Stimulated activated naive B cell treated with anti-CD40 and anti-IgM and Interleukin-4, amounts not matched to agents 10 μg/mL and 1 μg/mL and 100 μg/mL, for 72 hours (primary cell): ENCODE data around the gene STX8.
A peak's percentile ranks its signal among the peaks of the same experiment; 100 is the strongest.

Experiments used
- ATAC-seq, 2 donors: fragments of 150-1000 bp; cut with Tn5 transposase; replicated peaks; 2 replicates each; pipeline ENCODE4 v1.10.0; 2021; ENCODE audit warnings: moderate library complexity in 1 of 2
- DNase-seq: peaks from one replicate; pipeline ENCODE4 v3.0.0; 2021
- H3K27ac Mint-ChIP-seq: one replicate; pipeline ENCODE4 v1.8.0; 2022; ENCODE audit warnings: mild to moderate bottlenecking, mixed read lengths
- H3K27me3 Mint-ChIP-seq, 2 donors: one replicate each; pipeline ENCODE4 v1.8.0; 2022; ENCODE audit warnings: mixed read lengths in 2 of 2
- H3K36me3 Mint-ChIP-seq, 2 donors: one replicate each; pipeline ENCODE4 v1.8.0; 2022; ENCODE audit warnings: mixed read lengths in 2 of 2, mild to moderate bottlenecking in 1 of 2
- H3K4me1 Mint-ChIP-seq, 2 donors: one replicate each; pipeline ENCODE4 v1.8.0; 2022; ENCODE audit warnings: mixed read lengths in 2 of 2, mild to moderate bottlenecking in 1 of 2
- H3K4me3 Mint-ChIP-seq, 2 donors: one replicate each; pipeline ENCODE4 v1.8.0; 2022; ENCODE audit warnings: mild to moderate bottlenecking in 2 of 2, mixed read lengths in 2 of 2, moderate library complexity in 1 of 2
- H3K9me3 Mint-ChIP-seq, 2 donors: one replicate each; pipeline ENCODE4 v1.8.0; 2022; ENCODE audit warnings: mixed read lengths in 2 of 2, mild to moderate bottlenecking in 1 of 2

STX8 gene

DNA sequence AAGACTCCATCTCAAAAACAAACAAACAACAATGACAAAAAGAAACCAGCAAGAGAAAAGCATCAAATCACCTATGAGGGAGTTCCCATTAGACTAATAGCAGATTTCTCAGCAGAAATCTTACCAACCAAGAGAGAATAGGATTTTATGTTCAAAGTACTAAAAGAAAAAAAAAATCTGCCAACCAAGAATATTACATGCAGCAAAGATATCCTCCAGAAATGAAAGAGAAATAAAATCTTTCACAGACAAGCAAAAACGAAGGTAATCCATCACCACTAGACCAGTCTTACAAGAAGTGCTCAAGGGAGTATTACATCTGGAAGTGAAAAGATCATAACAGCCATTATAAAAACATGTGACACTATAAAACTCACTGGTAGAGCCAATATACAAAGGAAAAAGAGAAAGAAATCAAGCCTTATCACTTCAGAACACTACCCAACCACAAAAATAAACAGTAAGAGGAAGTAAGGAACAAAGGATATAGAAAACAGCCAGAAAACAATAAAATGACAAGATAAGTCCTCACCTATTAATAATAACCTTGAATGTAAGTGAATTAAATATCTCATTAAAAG, 66.3 kb downstream of the STX8 start:
- Mint-ChIP-seq H3K36me3 (peaks cover 65 to 70% of the 10 kb centered on the region in 2 donors), H3K9me3 (peaks cover 27 to 31% of the 10 kb centered on the region in 2 donors), H3K27ac (no peak overlapping the region), H3K4me3 (no peak overlapping the region), H3K27me3 (no peaks in the 10 kb centered on the region), H3K4me1 (peaks cover 1 to 9% of the 10 kb centered on the region in 2 donors)
- DNase-seq (no peak), ATAC-seq (no peak)

DNA sequence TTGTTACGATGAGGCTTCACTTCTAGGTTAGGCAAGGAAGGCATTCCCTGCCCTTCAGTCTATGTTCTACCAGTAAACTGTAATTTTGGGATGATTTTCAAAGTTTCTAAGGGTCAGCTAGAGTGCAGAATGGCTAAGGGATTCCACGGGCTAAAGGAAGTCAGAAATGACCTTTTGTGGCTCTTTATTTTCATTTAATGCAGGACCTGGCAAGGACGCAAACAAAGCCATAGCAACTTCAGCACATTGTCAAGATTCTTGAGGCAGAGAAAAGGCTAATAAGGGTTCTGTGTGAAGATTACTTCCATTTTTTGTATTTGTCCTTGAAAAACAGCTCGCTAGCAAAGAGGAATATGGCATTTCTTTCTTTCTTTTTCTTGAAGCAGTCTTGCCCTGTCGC, 76.6 kb downstream of the STX8 start:
- no peak overlapping the region for H3K4me3 Mint-ChIP-seq
- ATAC-seq, result no peak
- no peak for DNase-seq
- no peaks in the 10 kb centered on the region for H3K4me1 Mint-ChIP-seq
- no peaks in the 10 kb centered on the region for H3K27me3 Mint-ChIP-seq
- H3K9me3 Mint-ChIP-seq, result no peaks in the 10 kb centered on the region
- H3K27ac Mint-ChIP-seq, result no peak overlapping the region
- H3K36me3 Mint-ChIP-seq, result peaks cover 17 to 34% of the 10 kb centered on the region in 2 donors

DNA sequence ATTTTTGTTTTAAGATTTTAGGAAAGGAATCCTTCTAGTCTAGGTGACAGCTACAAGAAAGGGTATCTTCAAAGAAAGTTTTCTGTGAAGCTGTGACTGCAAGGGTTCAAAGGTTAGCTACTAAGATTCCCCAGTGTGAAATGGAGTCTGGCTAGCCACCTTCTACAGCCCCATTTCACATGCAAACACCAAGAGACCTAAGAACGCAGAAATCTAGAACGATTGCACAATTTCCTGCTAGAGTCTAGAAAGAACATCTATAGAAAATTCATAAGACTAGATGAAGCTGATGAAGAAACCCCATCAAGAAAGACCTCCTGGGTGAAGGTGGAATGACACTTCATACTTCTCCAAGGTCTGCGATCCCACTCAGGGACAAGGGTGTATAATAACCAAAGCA, 77.1 kb downstream of the STX8 start:
- Mint-ChIP-seq H3K27me3 (no peaks in the 10 kb centered on the region), H3K27ac (no peak overlapping the region), H3K4me1 (no peaks in the 10 kb centered on the region), H3K36me3 (peaks cover 18 to 36% of the 10 kb centered on the region in 2 donors), H3K4me3 (no peak overlapping the region), H3K9me3 (no peaks in the 10 kb centered on the region)
- DNase-seq, result no peak
- ATAC-seq, result no peak

DNA sequence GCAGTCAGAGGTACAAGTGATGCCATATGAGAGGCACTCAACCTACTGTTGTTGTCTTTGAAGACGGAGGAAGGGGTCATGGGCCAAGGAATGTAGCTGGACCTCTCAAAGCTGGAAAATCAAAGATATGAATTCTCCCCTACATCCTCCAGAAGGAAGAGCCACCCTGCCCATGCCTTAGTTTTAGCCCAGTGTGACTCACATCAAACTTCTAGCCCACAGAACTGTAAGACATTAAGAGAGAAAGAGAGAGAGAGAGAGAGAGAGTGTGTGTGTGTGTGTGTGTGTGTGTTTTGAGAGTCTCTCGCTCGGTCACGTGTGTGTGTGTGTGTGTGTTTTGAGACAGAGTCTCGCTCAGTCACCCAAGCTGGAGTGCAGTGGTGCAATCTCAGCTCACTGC, 87.1 kb downstream of the STX8 start:
- no peak for ATAC-seq
- Mint-ChIP-seq H3K27ac (no peak overlapping the region), H3K4me3 (no peak overlapping the region), H3K36me3 (peaks cover 46 to 54% of the 10 kb centered on the region in 2 donors), H3K4me1 (no peaks in the 10 kb centered on the region), H3K27me3 (no peaks in the 10 kb centered on the region), H3K9me3 (no peaks in the 10 kb centered on the region)
- no peak for DNase-seq

DNA sequence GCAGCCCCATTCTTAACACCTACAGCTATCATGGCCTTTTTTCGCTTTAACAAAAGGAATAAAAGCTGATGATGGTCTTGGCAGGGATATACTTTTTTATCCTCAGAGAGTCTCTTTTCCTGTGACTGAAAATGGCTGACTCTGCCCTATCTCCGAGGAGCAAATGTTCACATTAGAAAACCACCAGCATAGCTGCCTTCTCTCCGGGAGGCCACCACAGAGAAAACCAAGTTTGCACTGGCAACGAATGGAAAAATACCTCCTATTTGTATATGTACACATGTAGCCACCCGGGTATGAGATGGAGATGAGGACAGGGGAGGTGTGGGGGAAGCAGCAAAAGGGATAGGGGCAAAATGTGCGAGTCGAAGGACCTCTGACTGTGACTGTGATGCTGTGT, 88.2 kb downstream of the STX8 start:
- H3K27me3 Mint-ChIP-seq, result no peaks in the 10 kb centered on the region
- ATAC-seq, result no peak
- no peak overlapping the region for H3K27ac Mint-ChIP-seq
- no peak overlapping the region for H3K4me3 Mint-ChIP-seq
- DNase-seq, result no peak
- H3K36me3 Mint-ChIP-seq, result peaks cover 40 to 49% of the 10 kb centered on the region in 2 donors
- H3K9me3 Mint-ChIP-seq, result no peaks in the 10 kb centered on the region
- H3K4me1 Mint-ChIP-seq, result no peaks in the 10 kb centered on the region

DNA sequence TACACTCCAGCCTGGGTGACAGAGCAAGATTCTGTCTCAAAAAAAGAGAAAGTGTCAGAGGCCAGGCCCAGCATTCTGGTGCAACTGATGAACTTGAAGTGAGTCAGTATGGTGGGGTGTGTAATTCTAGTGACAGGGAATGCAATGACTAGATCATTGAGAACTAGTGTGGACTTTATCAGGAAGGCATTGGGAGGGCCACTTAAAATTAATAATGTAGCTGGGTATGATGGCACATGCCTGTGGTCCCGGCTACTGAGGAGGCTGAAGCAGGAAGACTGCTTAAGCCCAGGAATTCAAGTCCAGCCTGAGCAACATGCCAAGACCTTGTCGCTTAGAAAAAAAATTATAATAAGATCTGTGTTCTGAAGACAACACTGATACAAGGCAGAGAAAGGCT, 90.8 kb downstream of the STX8 start:
- no peaks in the 10 kb centered on the region for H3K9me3 Mint-ChIP-seq
- no peak overlapping the region for H3K27ac Mint-ChIP-seq
- ATAC-seq, result no peak
- no peak overlapping the region for H3K4me3 Mint-ChIP-seq
- H3K36me3 Mint-ChIP-seq, result peaks cover 29 to 38% of the 10 kb centered on the region in 2 donors
- no peaks in the 10 kb centered on the region for H3K4me1 Mint-ChIP-seq
- DNase-seq, result no peak
- H3K27me3 Mint-ChIP-seq, result no peaks in the 10 kb centered on the region

DNA sequence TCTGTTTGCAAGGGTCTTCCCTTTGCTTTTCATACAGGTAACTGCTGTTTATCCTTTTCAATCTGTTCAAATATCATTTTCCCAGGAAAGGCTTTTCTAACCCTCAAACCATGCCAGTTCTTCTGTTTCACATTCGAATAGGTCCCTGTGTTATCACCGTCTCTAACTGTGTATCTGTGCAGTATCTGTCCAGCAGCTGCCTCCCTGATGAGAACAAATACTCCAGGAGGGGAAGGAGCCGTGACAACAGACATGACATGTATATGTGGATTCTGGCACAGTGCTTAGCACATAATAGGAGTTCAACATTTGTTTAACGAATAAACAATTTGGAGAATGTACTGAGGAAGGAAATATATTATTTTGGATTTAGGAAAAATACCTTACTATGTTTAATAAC, 95.7 kb downstream of the STX8 start:
- Mint-ChIP-seq H3K4me1 (no peaks in the 10 kb centered on the region), H3K27ac (no peak overlapping the region), H3K4me3 (no peak overlapping the region), H3K9me3 (no peaks in the 10 kb centered on the region), H3K36me3 (peaks cover 26 to 27% of the 10 kb centered on the region in 2 donors), H3K27me3 (no peaks in the 10 kb centered on the region)
- ATAC-seq (no peak), DNase-seq (no peak)

DNA sequence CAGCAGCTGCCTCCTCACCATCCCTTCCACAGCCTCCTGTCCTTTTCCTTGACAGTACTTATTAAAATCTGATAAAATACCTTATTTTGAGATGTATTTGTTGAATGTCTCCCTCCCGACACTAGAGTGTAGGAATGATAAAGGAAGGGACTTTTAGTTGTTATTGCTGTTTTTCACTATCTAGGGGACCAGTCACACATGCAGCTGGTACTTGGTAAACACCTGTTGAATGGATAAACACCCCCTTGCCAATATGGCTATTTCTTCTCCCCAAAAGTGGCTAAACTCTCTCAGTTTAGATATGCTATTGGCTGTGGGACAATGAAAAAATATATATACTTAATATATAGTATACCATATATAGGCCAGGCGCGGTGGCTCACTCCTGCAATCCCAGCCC, 96.7 kb downstream of the STX8 start:
- DNase-seq (no peak), ATAC-seq (no peak)
- no peaks in the 10 kb centered on the region for H3K9me3 Mint-ChIP-seq
- no peak overlapping the region for H3K27ac Mint-ChIP-seq
- no peak overlapping the region for H3K4me3 Mint-ChIP-seq
- no peaks in the 10 kb centered on the region for H3K4me1 Mint-ChIP-seq
- peaks cover 24 to 26% of the 10 kb centered on the region in 2 donors for H3K36me3 Mint-ChIP-seq
- H3K27me3 Mint-ChIP-seq, result no peaks in the 10 kb centered on the region

DNA sequence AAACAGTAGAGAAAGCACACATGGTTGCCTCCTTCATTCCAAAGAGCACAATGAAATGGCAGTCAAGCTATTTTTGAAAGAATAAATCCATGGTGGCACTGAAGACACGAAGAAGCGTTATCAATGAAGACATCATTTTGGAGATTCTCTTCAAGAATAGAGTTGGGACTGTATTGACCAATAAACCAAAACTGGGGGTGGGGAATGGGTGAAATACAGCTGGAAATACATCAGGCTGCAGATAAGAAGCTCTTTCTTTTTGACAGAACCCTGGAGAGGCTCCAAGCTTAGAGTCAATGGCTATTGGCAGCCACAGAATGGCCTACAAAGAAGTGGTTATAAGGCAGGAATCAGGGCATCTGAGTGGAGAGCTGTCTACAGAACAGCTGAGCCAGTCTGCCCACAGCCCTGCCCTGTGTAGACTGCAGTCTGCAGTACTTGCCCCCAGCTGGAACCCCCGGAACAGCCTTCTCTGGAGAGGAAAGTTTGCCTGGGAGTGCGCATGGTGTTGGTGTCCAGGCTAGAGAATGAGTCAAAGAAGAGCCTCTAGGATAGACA, 100.4 kb downstream of the STX8 start:
- Mint-ChIP-seq H3K9me3 (no peaks in the 10 kb centered on the region), H3K4me1 (peaks cover 5 to 11% of the 10 kb centered on the region in 2 donors), H3K27ac (peak overlapping the region; percentile 54)

DNA sequence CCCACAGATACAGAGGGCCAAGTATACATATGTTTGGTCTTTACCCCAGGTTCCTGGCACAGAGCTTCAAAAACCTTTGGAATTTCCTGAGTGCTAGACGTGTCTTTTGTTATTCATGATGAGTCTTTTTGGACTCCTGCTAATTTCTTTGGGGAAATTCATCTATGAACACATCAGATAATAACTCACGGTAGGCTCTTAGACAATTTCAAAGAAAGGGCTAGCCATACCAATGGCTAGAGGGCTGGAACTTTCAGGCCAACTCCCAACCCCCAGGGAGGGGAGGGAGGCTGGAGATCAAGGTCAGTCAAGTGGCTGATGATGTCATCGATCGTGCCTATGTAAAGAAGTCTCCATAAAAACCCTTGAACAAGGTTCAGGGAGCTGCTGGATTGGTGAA, 101.9 kb downstream of the STX8 start:
- no peaks in the 10 kb centered on the region for H3K9me3 Mint-ChIP-seq
- no peak for ATAC-seq
- no peak overlapping the region for H3K27ac Mint-ChIP-seq
- H3K27me3 Mint-ChIP-seq, result no peaks in the 10 kb centered on the region
- no peak for DNase-seq
- peaks cover 7 to 17% of the 10 kb centered on the region in 2 donors for H3K4me1 Mint-ChIP-seq
- H3K36me3 Mint-ChIP-seq, result peaks cover 25 to 27% of the 10 kb centered on the region in 2 donors
- no peak overlapping the region for H3K4me3 Mint-ChIP-seq

More for the DNA sequence above, 100.4 kb downstream of the STX8 start:
- DNase-seq, result no peak
- Mint-ChIP-seq H3K36me3 (peaks cover 22 to 25% of the 10 kb centered on the region in 2 donors), H3K4me3 (no peak overlapping the region), H3K27me3 (no peaks in the 10 kb centered on the region)
- no peak for ATAC-seq

DNA sequence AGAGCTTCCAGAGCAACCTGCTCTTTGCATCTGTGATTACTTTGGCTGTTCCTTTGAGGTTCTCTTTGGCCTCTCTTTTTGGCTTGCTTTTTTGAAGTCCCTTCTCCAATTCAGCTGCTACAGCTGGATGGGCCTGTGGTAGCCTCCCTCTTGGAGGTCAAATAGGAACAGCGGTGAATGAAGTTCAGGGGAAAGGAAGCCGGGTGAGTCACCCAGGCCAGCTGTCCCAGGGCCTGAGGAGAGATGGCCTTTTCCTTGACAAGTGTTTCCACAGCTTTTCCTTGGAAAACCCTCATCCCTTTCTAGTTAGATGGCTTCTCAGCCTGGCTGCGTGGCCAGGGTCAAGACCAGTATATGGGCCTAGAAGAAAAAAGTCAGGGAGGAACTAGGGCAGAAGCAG, 103.1 kb downstream of the STX8 start:
- H3K4me1 Mint-ChIP-seq, result peaks cover 7 to 17% of the 10 kb centered on the region in 2 donors
- peaks cover 25 to 28% of the 10 kb centered on the region in 2 donors for H3K36me3 Mint-ChIP-seq
- ATAC-seq (no peak), DNase-seq (no peak)
- H3K9me3 Mint-ChIP-seq, result no peaks in the 10 kb centered on the region
- no peaks in the 10 kb centered on the region for H3K27me3 Mint-ChIP-seq
- no peak overlapping the region for H3K4me3 Mint-ChIP-seq
- no peak overlapping the region for H3K27ac Mint-ChIP-seq

DNA sequence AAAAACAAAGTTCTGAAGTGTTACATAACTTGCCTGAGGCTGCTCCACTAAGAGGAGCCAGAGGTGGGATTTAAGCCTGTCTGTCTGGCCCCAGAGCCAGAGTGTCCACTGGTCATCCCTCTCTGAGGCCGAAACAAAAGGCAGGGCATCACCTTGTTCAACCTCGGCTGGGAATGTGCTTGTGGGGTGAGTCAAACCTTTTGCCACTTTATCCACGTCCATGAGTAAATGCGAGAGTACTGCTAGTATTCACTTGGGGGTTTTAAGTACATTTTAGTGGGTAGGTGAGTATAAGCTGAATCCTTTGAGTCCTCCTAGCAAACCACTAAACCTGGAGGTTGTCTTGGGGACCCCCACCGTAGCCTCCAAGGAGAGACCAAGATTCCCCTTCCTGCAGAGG, 103.5 kb downstream of the STX8 start:
- no peaks in the 10 kb centered on the region for H3K9me3 Mint-ChIP-seq
- DNase-seq, result no peak
- ATAC-seq, result no peak
- H3K4me3 Mint-ChIP-seq, result no peak overlapping the region
- H3K27ac Mint-ChIP-seq, result no peak overlapping the region
- no peaks in the 10 kb centered on the region for H3K27me3 Mint-ChIP-seq
- peaks cover 7 to 17% of the 10 kb centered on the region in 2 donors for H3K4me1 Mint-ChIP-seq
- peaks cover 24 to 28% of the 10 kb centered on the region in 2 donors for H3K36me3 Mint-ChIP-seq

DNA sequence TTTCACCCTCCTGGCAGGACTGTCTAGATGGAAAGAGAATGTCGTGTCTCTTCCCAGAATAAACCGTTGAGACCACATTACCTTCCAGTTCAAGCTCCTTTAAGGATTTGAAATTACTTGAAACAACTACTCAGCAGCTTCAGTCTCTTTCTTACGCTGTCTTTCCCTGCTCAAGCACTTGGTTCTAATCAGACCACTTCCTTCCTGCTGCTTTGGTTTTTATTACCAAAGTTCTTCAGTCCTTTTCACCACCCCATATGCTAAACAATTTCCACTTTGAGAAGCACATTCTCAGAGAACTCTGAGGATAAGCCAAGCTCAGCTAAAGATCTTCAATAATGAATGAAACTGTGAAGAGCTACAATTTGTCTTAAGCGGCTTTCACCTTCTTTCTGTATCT, 105.4 kb downstream of the STX8 start:
- peaks cover 7 to 17% of the 10 kb centered on the region in 2 donors for H3K4me1 Mint-ChIP-seq
- no peak overlapping the region for H3K4me3 Mint-ChIP-seq
- no peak for DNase-seq
- H3K27ac Mint-ChIP-seq, result no peak overlapping the region
- H3K9me3 Mint-ChIP-seq, result no peaks in the 10 kb centered on the region
- H3K27me3 Mint-ChIP-seq, result no peaks in the 10 kb centered on the region
- peaks cover 13 to 24% of the 10 kb centered on the region in 2 donors for H3K36me3 Mint-ChIP-seq
- peak; percentile 46 to 63 for ATAC-seq

DNA sequence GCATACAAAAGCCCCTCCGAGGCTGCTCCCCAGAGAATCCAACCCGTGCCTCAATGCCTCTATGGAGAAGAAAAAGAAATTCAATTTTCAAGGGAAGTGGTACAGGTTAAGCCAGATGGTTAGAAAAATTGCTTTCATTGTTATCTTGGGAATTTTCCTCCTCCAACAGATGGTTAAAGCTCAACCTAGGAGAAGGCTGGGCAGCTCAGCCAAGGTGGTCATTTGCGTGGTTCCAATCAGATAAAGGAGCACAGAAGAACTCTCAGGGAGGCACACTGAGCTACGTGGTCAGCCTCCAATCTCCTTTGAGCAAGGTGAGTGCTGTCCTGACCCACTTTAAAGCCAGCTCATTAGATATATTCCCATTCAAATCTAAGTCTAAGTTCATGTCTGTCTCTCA, 106.7 kb downstream of the STX8 start:
- no peak overlapping the region for H3K4me3 Mint-ChIP-seq
- no peak for DNase-seq
- no peak for ATAC-seq
- H3K4me1 Mint-ChIP-seq, result peaks cover 11 to 23% of the 10 kb centered on the region in 2 donors
- no peak overlapping the region for H3K27ac Mint-ChIP-seq
- H3K27me3 Mint-ChIP-seq, result no peaks in the 10 kb centered on the region
- peaks cover 9 to 18% of the 10 kb centered on the region in 2 donors for H3K36me3 Mint-ChIP-seq
- H3K9me3 Mint-ChIP-seq, result no peaks in the 10 kb centered on the region

DNA sequence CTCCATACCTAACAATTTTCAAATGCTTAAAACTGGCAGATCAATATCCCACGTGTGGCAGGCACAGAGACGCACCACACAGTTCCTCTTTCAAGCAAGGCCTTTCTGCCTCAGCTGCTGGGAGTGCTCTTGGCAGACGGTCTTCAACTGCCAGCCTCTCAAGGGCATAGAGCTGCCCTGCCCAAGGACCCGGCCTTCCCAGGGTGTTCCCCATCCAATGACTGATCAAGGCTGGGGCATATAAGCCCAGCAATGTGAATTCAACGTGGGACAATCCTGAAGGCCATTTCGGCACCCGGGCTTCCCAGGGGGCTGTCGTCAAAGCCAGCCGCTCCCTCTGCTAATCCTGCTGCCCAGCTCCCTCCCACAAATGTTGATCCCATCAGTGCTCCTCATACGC, 107.1 kb downstream of the STX8 start:
- DNase-seq (no peak), ATAC-seq (no peak)
- Mint-ChIP-seq H3K9me3 (no peaks in the 10 kb centered on the region), H3K27ac (no peak overlapping the region), H3K27me3 (no peaks in the 10 kb centered on the region), H3K4me3 (no peak overlapping the region), H3K36me3 (peaks cover 5 to 16% of the 10 kb centered on the region in 2 donors), H3K4me1 (peaks cover 11 to 23% of the 10 kb centered on the region in 2 donors)
